Measurements from ENCODE around the gene TTI1. TPM values are rescaled to one million over a fixed set of nuclear protein-coding genes. Genes with fewer than 3 reads are reported as not detected.
A peak's percentile ranks its signal among the peaks of the same experiment; 100 is the strongest.

The TTI1 gene
- total and polyA plus RNA-seq, 2 of the 13 experiments (the other 11 are each of a cell fraction or from before 2014, with no cell fraction given), result 22.9 to 39.8 TPM

- H3K4me1 ChIP-seq (ENCODE audit: insufficient read depth, low read length), result peaks cover 80% of the 10 kb centered on the region
- ATAC-seq (peak; percentile 53), FAIRE-seq (no peak), DNase-seq (ENCODE audit: low spot score) (no peak)
- H4K20me1 ChIP-seq (ENCODE audit: insufficient read depth, low read length), result peaks cover 5% of the 10 kb centered on the region; the same call in 1 of the 2 replicates
- peak overlapping the region; percentile 95 for H3K27ac ChIP-seq (ENCODE audit: extremely low read length, insufficient read depth, low read length)
- in situ Hi-C loops (cut with HindIII; ENCODE audit: extremely low pct_ligation_motif_present, low pct_unique_long_range_greater_than_20kb) (no loop called here), intact Hi-C loops (cut with micrococcal nuclease; ENCODE audit: unreplicated experiment) (no loop called here)
- no peaks in the 10 kb centered on the region; the same call in 1 of the 2 replicates for H3K9me3 ChIP-seq (ENCODE audit: low read length)
- peaks cover 93% of the 10 kb centered on the region for H3K79me2 ChIP-seq (ENCODE audit: insufficient read depth, low read length)
- H3K4me2 ChIP-seq (ENCODE audit: low read depth, low read length), result peak overlapping the region; percentile 93
- 4% methylated on average over 14 of the region's 14 CpGs for WGBS (ENCODE audit: low lambda C conversion rate)
- peaks cover 5 to 29% of the 10 kb centered on the region in 2 experiments for H3K36me3 ChIP-seq (replicated peaks in 1 of 2; ENCODE audit: control insufficient read depth in 1 of 2, insufficient read depth in 2 of 2, low read length in 2 of 2)
- POLR2A ChIA-PET, result interaction anchor here (0.7 to 2.8 kb wide), 14 partner anchors 8 to 401 kb away, joined by 3 to 23 read pairs (median 4); partner anchors contain the start of gene SNHG17
- H2AFZ ChIP-seq (ENCODE audit: low read length), result no peak overlapping the region
- H3K9ac ChIP-seq (ENCODE audit: insufficient read depth, low read depth, low read length), result peak overlapping the region; percentile 98
- peak overlapping the region; percentile 75 to 99 (median 85) for H3K4me3 ChIP-seq (replicated peaks in 1 of 3; ENCODE audit: insufficient read depth in 1 of 3, low read depth in 2 of 3, low read length in 3 of 3)
- CTCF ChIA-PET (ENCODE audit: low intra/inter-chr PET ratio, low total read pairs), result no interaction called here
- no peaks in the 10 kb centered on the region; a peak in 1 of 5 replicates for H3K27me3 ChIP-seq (ENCODE audit: control insufficient read depth in 1 of 2, insufficient read depth in 2 of 2, low read length in 2 of 2)
- no TSS peak for BruUV-seq (replicated peaks)
- TF ChIP-seq HNF1B (CRISPR knock-in tag; IDR thresholded peaks at IDR 0.05) (peak; percentile 33; the same call in 1 of the 2 replicates), ZNF850 (CRISPR knock-in tag; conservative IDR thresholded peaks at IDR 0.05) (0 out of 2 replicates have a peak, but pooled peaks have one; percentile 2), ZBTB33 (CRISPR knock-in tag; IDR thresholded peaks at IDR 0.05) (0 out of 2 replicates have a peak, but pooled peaks have one; percentile 4), ZFY (CRISPR knock-in tag; IDR thresholded peaks at IDR 0.05) (peak; percentile 23), ZNF468 (CRISPR knock-in tag; IDR thresholded peaks at IDR 0.05) (0 out of 2 replicates have a peak, but pooled peaks have one; percentile 34), ZNF792 (CRISPR knock-in tag; IDR thresholded peaks at IDR 0.05) (0 out of 2 replicates have a peak, but pooled peaks have one; percentile 7), ZNF567 (CRISPR knock-in tag; IDR thresholded peaks at IDR 0.05; ENCODE audit: borderline replicate concordance) (0 out of 2 replicates have a peak, but pooled peaks have one; percentile 63), RBAK (CRISPR knock-in tag; IDR thresholded peaks at IDR 0.05) (no peak), ARID4A (CRISPR knock-in tag; IDR thresholded peaks at IDR 0.05; ENCODE audit: borderline replicate concordance) (no peak), ZNF501 (CRISPR knock-in tag; IDR thresholded peaks at IDR 0.05) (no peak), ZBTB7A (CRISPR knock-in tag; IDR thresholded peaks at IDR 0.05) (no peak), ZNF770 (CRISPR knock-in tag; IDR thresholded peaks at IDR 0.05) (0 out of 2 replicates have a peak, but pooled peaks have one; percentile 46), CENPT (CRISPR knock-in tag; IDR thresholded peaks at IDR 0.05; ENCODE audit: low read depth) (0 out of 2 replicates have a peak, but pooled peaks have one; percentile 23)
These were observed 923 bp upstream of the TTI1 start for GRCh38 chr20:38034108-38034649.

Data from HepG2 (cell line).